Spleen (tissue), 7 donors: Measurements from ENCODE around the gene IQGAP2.

Experiments used
- CTCF ChIP-seq, 11 experiments: fragments of 200-600 bp in 7 of 11; fragments of 450-650 bp in 4 of 11; sonication (generic) in 4 of 11; IDR thresholded peaks in 8 of 11; conservative IDR thresholded peaks in 3 of 11; 1 replicate in 7 of 11; 2 replicates in 4 of 11; pipeline versions ENCODE4 v1.4.0 to v1.8.0; 2016 to 2021; ENCODE audit warnings: antibody characterized with exemption in 11 of 11, inconsistent platforms in 4 of 11, mild to moderate bottlenecking in 1 of 11
- POLR2A ChIP-seq, 3 donors: fragments of 450-650 bp; IDR thresholded peaks; one replicate each; pipeline ENCODE4 v1.5.1; 2017; ENCODE audit warnings: antibody characterized with exemption in 3 of 3, mild to moderate bottlenecking in 1 of 3
- POLR2AphosphoS5 ChIP-seq, 3 donors: sonication (generic); formaldehyde crosslinking; IDR thresholded peaks; one replicate each; pipeline ENCODE4 v1.5.1; 2017; ENCODE audit warnings: antibody characterized with exemption in 3 of 3
- donor health status: DM: no; HTN: no; CAD: no; lungs with moderate emphysema.
- donor health status: DM: no; HTN: no; CAD: no.
- donor health status: DM: no; HTN: no; CAD: no.

- peak in 1 of 3 donors; percentile 43 for TF ChIP-seq POLR2AphosphoS5 (IDR thresholded peaks at IDR 0.05)
- TF ChIP-seq CTCF (IDR thresholded peaks at IDR 0.05 in 8 of 11, conservative IDR thresholded peaks at IDR 0.05 in 3 of 11): no peak
- TF ChIP-seq POLR2A (IDR thresholded peaks at IDR 0.05): no peak
These were observed 1.3 kb upstream of the IQGAP2 start for GRCh38 chr5:76401801-76402250.
